Measurements from ENCODE around the gene GRM4.

DNA sequence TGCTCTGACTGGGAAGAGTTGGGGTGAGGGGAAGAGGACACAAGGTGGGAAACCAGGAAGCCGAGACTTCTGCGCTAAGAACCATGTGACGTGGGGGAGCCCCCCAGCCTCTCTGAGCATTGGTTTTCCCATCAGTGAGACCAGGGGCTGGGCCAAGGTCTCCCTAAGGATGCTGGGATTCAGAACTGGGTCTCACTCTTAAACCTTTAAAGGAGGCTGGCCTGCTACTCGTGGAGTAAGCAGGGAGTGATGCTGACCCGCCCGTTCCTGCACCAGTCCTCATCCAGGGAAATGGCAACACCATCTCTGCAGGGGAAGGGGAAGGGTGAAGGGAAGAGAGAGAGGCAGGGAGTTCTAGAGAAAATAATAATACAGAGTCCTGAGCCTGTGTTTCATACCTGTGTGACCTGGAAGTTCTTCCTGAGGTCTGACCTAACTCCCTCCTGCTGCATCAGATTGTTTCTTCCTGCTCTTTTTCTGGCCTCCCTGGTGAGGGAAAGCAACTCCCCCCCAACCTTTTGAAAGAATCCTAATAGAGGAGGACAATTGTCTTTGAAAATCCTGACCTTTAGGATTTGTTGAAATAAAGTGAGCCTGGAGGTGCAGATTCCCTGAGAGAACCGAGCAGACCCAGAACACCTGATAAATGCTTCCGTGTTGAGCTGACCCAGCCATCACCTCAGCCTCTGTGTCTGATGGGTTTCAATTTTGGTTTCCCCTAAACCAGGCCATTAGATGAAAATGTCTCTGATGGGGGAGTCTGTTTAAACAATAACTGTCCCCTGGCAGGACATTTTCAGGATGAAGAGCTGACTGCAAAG is 3.0 kb upstream of the GRM4 start:
- no peak for TF ChIP-seq POLR2A (IDR thresholded peaks at IDR 0.05)
- TF ChIP-seq, protein P1, sequence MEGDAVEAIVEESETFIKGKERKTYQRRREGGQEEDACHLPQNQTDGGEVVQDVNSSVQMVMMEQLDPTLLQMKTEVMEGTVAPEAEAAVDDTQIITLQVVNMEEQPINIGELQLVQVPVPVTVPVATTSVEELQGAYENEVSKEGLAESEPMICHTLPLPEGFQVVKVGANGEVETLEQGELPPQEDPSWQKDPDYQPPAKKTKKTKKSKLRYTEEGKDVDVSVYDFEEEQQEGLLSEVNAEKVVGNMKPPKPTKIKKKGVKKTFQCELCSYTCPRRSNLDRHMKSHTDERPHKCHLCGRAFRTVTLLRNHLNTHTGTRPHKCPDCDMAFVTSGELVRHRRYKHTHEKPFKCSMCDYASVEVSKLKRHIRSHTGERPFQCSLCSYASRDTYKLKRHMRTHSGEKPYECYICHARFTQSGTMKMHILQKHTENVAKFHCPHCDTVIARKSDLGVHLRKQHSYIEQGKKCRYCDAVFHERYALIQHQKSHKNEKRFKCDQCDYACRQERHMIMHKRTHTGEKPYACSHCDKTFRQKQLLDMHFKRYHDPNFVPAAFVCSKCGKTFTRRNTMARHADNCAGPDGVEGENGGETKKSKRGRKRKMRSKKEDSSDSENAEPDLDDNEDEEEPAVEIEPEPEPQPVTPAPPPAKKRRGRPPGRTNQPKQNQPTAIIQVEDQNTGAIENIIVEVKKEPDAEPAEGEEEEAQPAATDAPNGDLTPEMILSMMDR (IDR thresholded peaks at IDR 0.05): no peak

Data from right lobe of liver (tissue), 4 donors.